CD14-positive monocyte (primary cell): Measurements from ENCODE around the gene SOAT2. TPM values are rescaled to one million over a fixed set of nuclear protein-coding genes. Genes with fewer than 3 reads are reported as not detected.

Source experiments
- DNase-seq, 3 donors: peaks; one replicate each; pipeline ENCODE4 v3.0.0-alpha.2; 2011 to 2022
- H2AFZ ChIP-seq: 2 replicates; pipeline ENCODE4 v1.6.0; 2012; ENCODE audit warnings: mild to moderate bottlenecking, low read depth, low read length, inconsistent platforms; ENCODE audit not compliant: insufficient read depth, poor library complexity, severe bottlenecking
- H3K27ac ChIP-seq, 2 donors: 1 replicate in 1 of 2; 2 replicates in 1 of 2; pipeline ENCODE4 v1.5.1; 2012 to 2013; ENCODE audit warnings: low read length in 2 of 2, control low read depth in 1 of 2, inconsistent platforms in 1 of 2, low read depth in 1 of 2, mild to moderate bottlenecking in 1 of 2
- H3K27me3 ChIP-seq, 2 donors: one replicate each; pipeline versions ENCODE4 v1.6.0 to v1.6.1; 2011 to 2013; ENCODE audit warnings: low read length in 2 of 2; ENCODE audit not compliant: control insufficient read depth in 2 of 2, insufficient read depth in 2 of 2
- H3K36me3 ChIP-seq, 2 donors: replicated peaks in 1 of 2; 1 replicate in 1 of 2; 2 replicates in 1 of 2; pipeline versions ENCODE4 v1.5.1 to v1.6.1; 2012 to 2013; ENCODE audit warnings: low read length in 2 of 2, control low read depth in 1 of 2, inconsistent platforms in 1 of 2, mild to moderate bottlenecking in 1 of 2; ENCODE audit not compliant: insufficient read depth in 2 of 2, control insufficient read depth in 1 of 2
- H3K4me1 ChIP-seq, 2 donors: 1 replicate in 1 of 2; 2 replicates in 1 of 2; pipeline versions ENCODE4 v1.5.1 to v1.6.1; 2012 to 2013; ENCODE audit warnings: low read length in 2 of 2, control low read depth in 1 of 2, inconsistent platforms in 1 of 2, mild to moderate bottlenecking in 1 of 2, moderate library complexity in 1 of 2; ENCODE audit not compliant: insufficient read depth in 2 of 2, control insufficient read depth in 1 of 2
- H3K4me2 ChIP-seq: replicated peaks from 2 replicates; pipeline ENCODE3; 2012; ENCODE audit warnings: low read length, moderate library complexity, mild to moderate bottlenecking; ENCODE audit not compliant: poor library complexity, severe bottlenecking; ENCODE audit errors: extremely low read depth
- H3K4me3 ChIP-seq, 3 experiments: fragments of 200-600 bp in 1 of 3; sonication (generic) in 1 of 3; replicated peaks in 1 of 3; 1 replicate in 2 of 3; 2 replicates in 1 of 3; pipeline ENCODE4 v1.5.1; 2011 to 2013; ENCODE audit warnings: low read length in 3 of 3, mild to moderate bottlenecking in 3 of 3, control low read depth in 2 of 3, low read depth in 2 of 3, inconsistent platforms in 1 of 3, moderate library complexity in 1 of 3
- H3K79me2 ChIP-seq: 2 replicates; pipeline ENCODE4 v1.6.0; 2012; ENCODE audit warnings: mild to moderate bottlenecking, control low read depth, inconsistent platforms, low read length, moderate library complexity; ENCODE audit not compliant: insufficient read depth
- H3K9ac ChIP-seq: 2 replicates; pipeline ENCODE4 v1.6.0; 2017; ENCODE audit warnings: low read length, mild to moderate bottlenecking; ENCODE audit not compliant: insufficient read depth, poor library complexity, severe bottlenecking
- H3K9me3 ChIP-seq, 2 donors: replicated peaks in 1 of 2; 1 replicate in 1 of 2; 2 replicates in 1 of 2; pipeline versions ENCODE4 v1.5.1 to v1.6.1; 2012 to 2013; ENCODE audit warnings: low read length in 2 of 2, control low read depth in 1 of 2; ENCODE audit not compliant: control insufficient read depth in 1 of 2, insufficient read depth in 1 of 2
- H4K20me1 ChIP-seq: 2 replicates; pipeline ENCODE4 v1.6.0; 2012; ENCODE audit warnings: mild to moderate bottlenecking, low read length, control low read depth, moderate library complexity; ENCODE audit not compliant: insufficient read depth
- H3K27ac Mint-ChIP-seq, 7 donors: one replicate each; pipeline ENCODE4 v1.8.0; 2020; ENCODE audit warnings: mild to moderate bottlenecking in 7 of 7, mixed read lengths in 7 of 7, moderate library complexity in 6 of 7, inconsistent platforms in 2 of 7
- H3K27me3 Mint-ChIP-seq, 3 donors: one replicate each; pipeline ENCODE4 v1.8.0; 2021 to 2022; ENCODE audit warnings: low read depth in 3 of 3, mild to moderate bottlenecking in 3 of 3, mixed read lengths in 3 of 3, moderate library complexity in 3 of 3, inconsistent platforms in 1 of 3
- H3K36me3 Mint-ChIP-seq, 2 donors: one replicate each; pipeline ENCODE4 v1.8.0; 2020; ENCODE audit warnings: mixed read lengths in 2 of 2, inconsistent platforms in 1 of 2, mild to moderate bottlenecking in 1 of 2
- H3K4me1 Mint-ChIP-seq: one replicate; pipeline ENCODE4 v1.8.0; 2020; ENCODE audit warnings: mild to moderate bottlenecking, mixed read lengths
- H3K4me3 Mint-ChIP-seq, 2 donors: one replicate each; pipeline ENCODE4 v1.8.0; 2020; ENCODE audit warnings: mild to moderate bottlenecking in 2 of 2, mixed read lengths in 2 of 2, moderate library complexity in 1 of 2
- H3K9me3 Mint-ChIP-seq, 7 donors: one replicate each; pipeline ENCODE4 v1.8.0; 2020 to 2022; ENCODE audit warnings: mixed read lengths in 7 of 7, mild to moderate bottlenecking in 6 of 7, moderate library complexity in 6 of 7, inconsistent platforms in 2 of 7
- WGBS: methylation state at CpG from one replicate; pipeline ENCODE4 v1.1.5; 2013; ENCODE audit warnings: missing lambda C conversion rate; ENCODE audit not compliant: insufficient coverage; 5-methylcytosine and 5-hydroxymethylcytosine counted together
- intact Hi-C, 2 donors: fragments of 100-400 bp; cut with micrococcal nuclease; formaldehyde crosslinking; loops; one replicate each; pipeline versions ENCODE4 v1.15.0 to v1.15.1; 2023
- polyA plus RNA-seq, 3 donors: library from polyadenylated mRNA; depleted of rRNA in 1 of 3; unstranded in 2 of 3; stranded (reverse) in 1 of 3; fragments of 300-500 nt in 2 of 3; fragments of >200 nt in 1 of 3; fragmentation: Illumina TruSeq in 2 of 3; gene quantifications; 1 replicate in 2 of 3; 2 replicates in 1 of 3; pipeline ENCODE4 v1.2.3, GENCODE V29; 2012 to 2021
- TF ChIP-seq, protein P1 (sequence below): fragments of 200-600 bp; IDR thresholded peaks from one replicate; pipeline ENCODE4 v1.8.0; 2022; ENCODE audit warnings: antibody characterized with exemption, mild to moderate bottlenecking

Gene SOAT2
- polyA plus RNA-seq, 3 donors: not detected

GRCh38 chr12:53056901-53057300, 46.4 kb upstream of the SOAT2 start:
- peaks cover 9% of the 10 kb centered on the region for H3K4me1 Mint-ChIP-seq
- Histone ChIP-seq H3K9me3 (no peaks in the 10 kb centered on the region), H3K27ac (no peak overlapping the region), H3K9ac (no peak overlapping the region), H3K4me3 (no peak overlapping the region), H2AFZ (no peak overlapping the region), H3K4me1 (peaks cover 7 to 14% of the 10 kb centered on the region in 2 donors), H4K20me1 (no peaks in the 10 kb centered on the region), H3K27me3 (no peaks in the 10 kb centered on the region), H3K36me3 (no peaks in the 10 kb centered on the region), H3K4me2 (no peak overlapping the region), H3K79me2 (no peaks in the 10 kb centered on the region)
- DNase-seq: no peak
- H3K4me3 Mint-ChIP-seq: no peak overlapping the region
- TF ChIP-seq, protein P1, sequence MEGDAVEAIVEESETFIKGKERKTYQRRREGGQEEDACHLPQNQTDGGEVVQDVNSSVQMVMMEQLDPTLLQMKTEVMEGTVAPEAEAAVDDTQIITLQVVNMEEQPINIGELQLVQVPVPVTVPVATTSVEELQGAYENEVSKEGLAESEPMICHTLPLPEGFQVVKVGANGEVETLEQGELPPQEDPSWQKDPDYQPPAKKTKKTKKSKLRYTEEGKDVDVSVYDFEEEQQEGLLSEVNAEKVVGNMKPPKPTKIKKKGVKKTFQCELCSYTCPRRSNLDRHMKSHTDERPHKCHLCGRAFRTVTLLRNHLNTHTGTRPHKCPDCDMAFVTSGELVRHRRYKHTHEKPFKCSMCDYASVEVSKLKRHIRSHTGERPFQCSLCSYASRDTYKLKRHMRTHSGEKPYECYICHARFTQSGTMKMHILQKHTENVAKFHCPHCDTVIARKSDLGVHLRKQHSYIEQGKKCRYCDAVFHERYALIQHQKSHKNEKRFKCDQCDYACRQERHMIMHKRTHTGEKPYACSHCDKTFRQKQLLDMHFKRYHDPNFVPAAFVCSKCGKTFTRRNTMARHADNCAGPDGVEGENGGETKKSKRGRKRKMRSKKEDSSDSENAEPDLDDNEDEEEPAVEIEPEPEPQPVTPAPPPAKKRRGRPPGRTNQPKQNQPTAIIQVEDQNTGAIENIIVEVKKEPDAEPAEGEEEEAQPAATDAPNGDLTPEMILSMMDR: no peak
- H3K27me3 Mint-ChIP-seq: peaks cover 0 to 19% (median 17%) of the 10 kb centered on the region in 3 donors
- H3K9me3 Mint-ChIP-seq: no peaks in the 10 kb centered on the region
- H3K27ac Mint-ChIP-seq: no peak overlapping the region
- WGBS: 93% methylated on average over 5 of the region's 7 CpGs
- intact Hi-C loops: no loop called here
- H3K36me3 Mint-ChIP-seq: no peaks in the 10 kb centered on the region

DNA sequence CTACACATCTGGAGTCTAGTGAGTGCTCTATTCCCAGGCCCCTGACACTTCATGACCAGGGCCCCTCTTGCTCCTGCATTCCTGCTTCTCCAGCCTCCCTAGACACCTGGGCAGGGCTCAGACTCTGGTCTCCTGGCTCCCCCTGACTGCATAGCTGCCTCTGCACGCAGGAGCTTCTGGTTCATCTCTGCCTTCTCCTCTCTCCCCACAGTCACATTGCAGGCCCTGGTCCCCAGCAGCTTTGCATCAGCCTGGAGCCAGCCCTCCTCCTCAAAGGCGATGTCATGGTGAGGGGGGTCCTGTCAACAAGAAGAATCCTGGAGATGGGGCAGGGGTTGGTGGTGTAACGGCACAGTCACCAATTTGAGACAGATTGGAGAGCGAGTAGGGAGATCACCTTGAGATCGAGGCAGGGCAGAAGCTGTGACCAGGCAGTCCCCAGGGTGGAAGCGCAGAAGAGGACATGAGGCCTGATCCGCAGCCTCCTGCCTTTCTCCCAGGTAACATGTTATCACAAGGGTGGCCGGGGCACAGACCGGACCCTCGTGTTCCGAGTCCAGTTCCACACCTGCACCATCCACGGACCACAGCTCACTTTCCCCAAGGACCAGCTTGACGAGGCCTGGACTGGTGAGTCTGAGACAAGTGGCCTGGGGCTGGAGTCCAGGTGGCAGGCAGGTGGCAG, 45.3 kb upstream of the SOAT2 start:
- H2AFZ ChIP-seq: no peak overlapping the region
- Mint-ChIP-seq H3K4me1 (peaks cover 9% of the 10 kb centered on the region), H3K36me3 (peaks cover 0 to under 1% of the 10 kb centered on the region in 2 donors), H3K27me3 (peaks cover 0 to 17% (median 16%) of the 10 kb centered on the region in 3 donors), H3K27ac (no peak overlapping the region), H3K4me3 (no peak overlapping the region), H3K9me3 (no peaks in the 10 kb centered on the region)
- no peaks in the 10 kb centered on the region for H4K20me1 ChIP-seq
- intact Hi-C loops: no loop called here
- H3K27ac ChIP-seq: no peak overlapping the region
- no peak overlapping the region for H3K9ac ChIP-seq
- 91% methylated on average over 6 of the region's 13 CpGs for WGBS
- H3K36me3 ChIP-seq: no peaks in the 10 kb centered on the region
- TF ChIP-seq, protein P1: no peak
- no peaks in the 10 kb centered on the region for H3K79me2 ChIP-seq
- no peak overlapping the region for H3K4me2 ChIP-seq
- DNase-seq: no peak
- no peak overlapping the region for H3K4me3 ChIP-seq
- H3K9me3 ChIP-seq: no peaks in the 10 kb centered on the region
- peaks cover 7 to 14% of the 10 kb centered on the region in 2 donors for H3K4me1 ChIP-seq
- no peaks in the 10 kb centered on the region for H3K27me3 ChIP-seq
